Panc1 (cell line): Measurements from ENCODE around the gene FRRS1. TPM values are rescaled to one million over a fixed set of nuclear protein-coding genes. Genes with fewer than 3 reads are reported as not detected.

Experiments used
- ATAC-seq: fragments of 200-7000 bp; cut with Tn5 transposase; 2 replicates; pipeline ENCODE4 v1.9.1; 2020; ENCODE audit warnings: mild to moderate bottlenecking, moderate library complexity
- BruUV-seq: library from RNA; stranded (reverse); fragments of 400-500 nt; replicated peaks from 2 replicates; lab custom pipeline; 2021; lab: Mats Ljungman, UMichigan
- CTCF ChIA-PET: fragments of 300-600 bp; sonication (Branson Sonifier 250); formaldehyde crosslinking; loops from one replicate; lab custom pipeline; 2022; ENCODE audit warnings: antibody characterized with exemption; lab: Charles Lee
- POLR2A ChIA-PET: fragments of 300-600 bp; sonication (Branson Sonifier 250); formaldehyde crosslinking; loops from one replicate; lab custom pipeline; 2022; ENCODE audit warnings: antibody characterized with exemption; lab: Charles Lee
- DNase-seq: peaks from one replicate; pipeline ENCODE4 v3.0.0-alpha.2; 2010; ENCODE audit warnings: low read depth, low spot score
- H3K27ac ChIP-seq: 2 replicates; pipeline ENCODE4 v1.5.1; 2011; ENCODE audit warnings: mild to moderate bottlenecking, low read length, inconsistent platforms
- H3K27me3 ChIP-seq: fragments of 200-500 bp; sonication (Bioruptor generic); 2 replicates; pipeline ENCODE4 v1.6.0; 2014; ENCODE audit warnings: low read length, inconsistent platforms; ENCODE audit not compliant: control insufficient read depth, insufficient read depth
- H3K36me3 ChIP-seq: fragments of 200-500 bp; sonication (Bioruptor generic); 2 replicates; pipeline ENCODE4 v1.5.1; 2014; ENCODE audit warnings: inconsistent platforms, mild to moderate bottlenecking, low read length, moderate library complexity; ENCODE audit not compliant: control insufficient read depth, insufficient read depth
- H3K4me1 ChIP-seq: 2 replicates; pipeline ENCODE4 v1.5.1; 2011; ENCODE audit warnings: inconsistent platforms, mild to moderate bottlenecking, low read length, moderate library complexity; ENCODE audit not compliant: control insufficient read depth, insufficient read depth
- H3K4me3 ChIP-seq, 2 experiments: 2 replicates each; pipeline ENCODE4 v1.5.1; 2011 to 2012; ENCODE audit warnings: low read depth in 2 of 2, low read length in 2 of 2, mild to moderate bottlenecking in 2 of 2, inconsistent platforms in 1 of 2, moderate library complexity in 1 of 2
- H3K9me3 ChIP-seq: fragments of 200-500 bp; sonication (Bioruptor generic); 2 replicates; pipeline ENCODE4 v1.5.1; 2014; ENCODE audit warnings: low read depth, mild to moderate bottlenecking, inconsistent platforms, low read length, moderate library complexity; ENCODE audit not compliant: control insufficient read depth, insufficient read depth
- CTCF ChIP-seq: fragments of 450-650 bp; IDR thresholded peaks from 2 replicates; pipeline ENCODE4 v1.5.1; 2017; ENCODE audit warnings: mild to moderate bottlenecking
- POLR2AphosphoS5 ChIP-seq: IDR thresholded peaks from 2 replicates; pipeline ENCODE4 v1.6.1; 2012; ENCODE audit warnings: mild to moderate bottlenecking, low read depth, low read length, moderate library complexity
- SIN3A ChIP-seq: IDR thresholded peaks from 2 replicates; pipeline ENCODE4 v1.6.1; 2012; ENCODE audit warnings: low read depth, mild to moderate bottlenecking, low read length, moderate library complexity, borderline replicate concordance; ENCODE audit not compliant: insufficient read depth
- TCF7L2 ChIP-seq: IDR thresholded peaks from 2 replicates; pipeline ENCODE4 v1.6.1; 2011; ENCODE audit warnings: mild to moderate bottlenecking, low read depth, low read length, inconsistent platforms
- in situ Hi-C: cut with HindIII; loops from 2 replicates; pipeline ENCODE4 v1.10.0; 2016; ENCODE audit warnings: low sequenced_read_pairs, low pct_unique_long_range_greater_than_20kb
- intact Hi-C: fragments of 100-400 bp; cut with micrococcal nuclease; formaldehyde crosslinking; loops from one replicate; pipeline ENCODE4 v1.10.0; 2022; ENCODE audit not compliant: unreplicated experiment
- total RNA-seq: library from RNA; stranded (reverse); gene quantifications from one replicate; pipeline ENCODE4 v1.2.1, GENCODE V29; 2021; ENCODE audit not compliant: unreplicated experiment
- TF ChIP-seq, protein P1 (sequence below), 2 experiments: IDR thresholded peaks; 2 replicates each; pipeline ENCODE4 v1.6.1; 2011 to 2012; ENCODE audit warnings: low read depth in 2 of 2, control low read depth in 1 of 2, low read length in 1 of 2, mild to moderate bottlenecking in 1 of 2, moderate library complexity in 1 of 2; ENCODE audit not compliant: insufficient read depth in 1 of 2

The FRRS1 gene
- total RNA-seq, 1 experiment from 2014 or later: 1.2 TPM

- no peak for DNase-seq
- no peak overlapping the region for H3K4me3 ChIP-seq
- ChIA-PET CTCF (no interaction called here), POLR2A (no interaction called here)
- no peak for ATAC-seq
- H3K9me3 ChIP-seq: no peaks in the 10 kb centered on the region
- in situ Hi-C loops (no loop called here), intact Hi-C loops (no loop called here)
- H3K36me3 ChIP-seq: no peaks in the 10 kb centered on the region
- H3K27ac ChIP-seq: no peak overlapping the region
- no peaks in the 10 kb centered on the region for H3K4me1 ChIP-seq
- BruUV-seq: no TSS peak
- TF ChIP-seq, protein P1, sequence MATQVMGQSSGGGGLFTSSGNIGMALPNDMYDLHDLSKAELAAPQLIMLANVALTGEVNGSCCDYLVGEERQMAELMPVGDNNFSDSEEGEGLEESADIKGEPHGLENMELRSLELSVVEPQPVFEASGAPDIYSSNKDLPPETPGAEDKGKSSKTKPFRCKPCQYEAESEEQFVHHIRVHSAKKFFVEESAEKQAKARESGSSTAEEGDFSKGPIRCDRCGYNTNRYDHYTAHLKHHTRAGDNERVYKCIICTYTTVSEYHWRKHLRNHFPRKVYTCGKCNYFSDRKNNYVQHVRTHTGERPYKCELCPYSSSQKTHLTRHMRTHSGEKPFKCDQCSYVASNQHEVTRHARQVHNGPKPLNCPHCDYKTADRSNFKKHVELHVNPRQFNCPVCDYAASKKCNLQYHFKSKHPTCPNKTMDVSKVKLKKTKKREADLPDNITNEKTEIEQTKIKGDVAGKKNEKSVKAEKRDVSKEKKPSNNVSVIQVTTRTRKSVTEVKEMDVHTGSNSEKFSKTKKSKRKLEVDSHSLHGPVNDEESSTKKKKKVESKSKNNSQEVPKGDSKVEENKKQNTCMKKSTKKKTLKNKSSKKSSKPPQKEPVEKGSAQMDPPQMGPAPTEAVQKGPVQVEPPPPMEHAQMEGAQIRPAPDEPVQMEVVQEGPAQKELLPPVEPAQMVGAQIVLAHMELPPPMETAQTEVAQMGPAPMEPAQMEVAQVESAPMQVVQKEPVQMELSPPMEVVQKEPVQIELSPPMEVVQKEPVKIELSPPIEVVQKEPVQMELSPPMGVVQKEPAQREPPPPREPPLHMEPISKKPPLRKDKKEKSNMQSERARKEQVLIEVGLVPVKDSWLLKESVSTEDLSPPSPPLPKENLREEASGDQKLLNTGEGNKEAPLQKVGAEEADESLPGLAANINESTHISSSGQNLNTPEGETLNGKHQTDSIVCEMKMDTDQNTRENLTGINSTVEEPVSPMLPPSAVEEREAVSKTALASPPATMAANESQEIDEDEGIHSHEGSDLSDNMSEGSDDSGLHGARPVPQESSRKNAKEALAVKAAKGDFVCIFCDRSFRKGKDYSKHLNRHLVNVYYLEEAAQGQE (IDR thresholded peaks at IDR 0.05; ENCODE audit: insufficient read depth in 1 of 2, low read depth in 2 of 2, low read length in 1 of 2): no peak
- TF ChIP-seq POLR2AphosphoS5 (no peak), CTCF (no peak), TCF7L2 (no peak), SIN3A (no peak)
- no peaks in the 10 kb centered on the region for H3K27me3 ChIP-seq
These were observed 35.1 kb downstream of the FRRS1 start for GRCh38 chr1:99731384-99731783.

- no peak for TF ChIP-seq SIN3A
- peak; percentile 40 for TF ChIP-seq CTCF
- no peak for TF ChIP-seq POLR2AphosphoS5
- H3K27me3 ChIP-seq: no peaks in the 10 kb centered on the region
- BruUV-seq: no TSS peak
- ChIA-PET CTCF (no interaction called here), POLR2A (no interaction called here)
- no peaks in the 10 kb centered on the region for H3K36me3 ChIP-seq
- H3K9me3 ChIP-seq: no peaks in the 10 kb centered on the region
- in situ Hi-C loops (no loop called here), intact Hi-C loops (no loop called here)
- no peak overlapping the region for H3K4me3 ChIP-seq
- no peak overlapping the region for H3K27ac ChIP-seq
- H3K4me1 ChIP-seq: no peaks in the 10 kb centered on the region
- DNase-seq: no peak
- no peak for ATAC-seq
These were observed 37.8 kb downstream of the FRRS1 start for GRCh38 chr1:99728494-99729235.
